Fibroblast of skin of scalp (primary cell): ENCODE results near the gene ZC3H7B.
"Not testable (repeated sequence)": the region's sequence is repeated elsewhere in the genome, so short reads cannot be mapped to it uniquely, and the experiment has no call there.

ENCODE experiments used
- DNase-seq: peaks from one replicate; pipeline ENCODE4 v3.0.0-alpha.2; 2013

ZC3H7B gene

DNA sequence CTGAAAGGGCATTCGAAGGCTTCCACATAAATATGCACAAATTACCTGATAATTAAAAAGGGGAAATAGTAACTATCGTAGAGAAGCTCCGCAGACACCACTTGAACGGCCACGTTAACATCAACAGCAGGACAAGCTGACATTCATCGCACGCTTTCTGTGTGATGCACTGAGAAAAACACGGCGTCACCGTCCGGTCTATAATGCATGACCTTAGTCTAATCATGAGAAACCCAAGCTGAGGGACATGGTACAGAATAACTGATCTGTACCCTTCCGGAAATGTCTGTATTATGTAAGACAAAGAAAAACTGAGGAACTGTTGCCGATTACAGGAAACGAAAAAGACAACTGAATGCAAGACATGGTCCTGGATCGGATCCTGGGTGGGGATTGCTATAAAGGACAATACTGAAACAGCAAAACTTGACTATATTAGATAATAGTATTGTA, 14.7 kb upstream of the ZC3H7B start:
- peak; percentile 22 for DNase-seq

- peak; percentile 64 for DNase-seq
Measured at GRCh38 chr22:41288245-41288946, 12.9 kb upstream of the ZC3H7B start.

DNA sequence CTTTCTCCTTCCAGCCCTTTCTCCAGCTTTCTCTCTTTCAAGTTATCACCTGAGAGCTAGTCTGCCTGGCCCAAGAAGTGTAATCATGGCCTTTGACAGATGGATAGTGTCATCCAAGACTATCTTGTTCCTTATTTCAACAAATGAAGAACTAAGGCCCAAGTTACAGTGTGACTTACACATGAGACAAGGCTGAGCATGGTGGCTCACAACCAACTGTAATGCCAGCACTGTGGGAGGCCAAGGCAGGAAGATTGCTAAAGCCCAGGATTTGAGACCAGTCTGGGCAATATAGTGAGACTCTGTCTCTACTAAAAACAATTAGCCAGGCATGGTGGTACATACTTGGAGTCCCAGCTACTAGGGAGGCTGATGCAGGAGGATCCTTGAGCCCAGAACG, 11.7 kb upstream of the ZC3H7B start:
- peak; percentile 43 for DNase-seq

DNA sequence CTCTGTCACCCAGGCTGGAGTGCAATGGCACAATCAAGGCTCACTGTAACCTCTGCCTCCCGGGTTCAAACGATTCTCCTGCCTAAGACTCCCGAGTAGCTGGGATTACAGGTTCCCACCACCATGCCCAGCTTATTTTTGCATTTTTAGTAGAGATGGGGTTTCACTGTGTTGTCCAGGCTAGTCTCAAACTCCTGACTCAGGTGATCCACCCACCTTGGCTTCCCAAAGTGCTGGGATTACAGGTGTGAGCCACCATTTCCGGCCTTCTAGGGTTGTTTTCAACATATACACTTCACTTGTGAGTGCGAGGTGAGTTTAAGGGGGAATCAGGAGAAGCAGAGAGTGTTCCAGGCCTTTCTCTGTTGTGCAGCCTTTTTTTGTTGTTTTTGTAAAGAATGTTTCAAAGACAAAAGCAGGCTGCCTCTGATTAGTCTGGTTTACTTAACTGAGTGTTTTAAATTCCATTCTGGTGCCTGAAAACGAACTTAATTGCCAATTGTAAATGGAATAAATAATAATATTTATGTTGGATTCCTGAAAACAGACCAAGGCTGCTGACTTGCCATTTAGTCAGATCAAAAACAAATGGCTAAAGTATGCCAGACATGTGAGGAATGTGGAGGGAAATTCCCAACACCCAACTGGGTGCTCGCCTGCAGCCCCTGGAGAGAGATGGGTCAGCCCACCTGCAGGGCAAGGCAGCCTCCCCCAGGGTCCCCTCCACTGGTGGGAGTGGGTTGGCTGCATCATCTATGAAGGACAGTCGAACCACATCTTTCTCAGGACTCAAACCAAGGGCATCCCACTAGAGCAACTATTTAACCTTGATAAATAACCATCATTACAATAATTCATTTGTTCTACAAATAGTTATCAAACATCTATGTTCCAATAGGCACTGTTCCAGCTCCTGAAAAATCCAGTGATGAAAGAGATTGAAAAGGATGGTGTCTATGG, 10.8 kb upstream of the ZC3H7B start:
- DNase-seq: peak; percentile 93

DNA sequence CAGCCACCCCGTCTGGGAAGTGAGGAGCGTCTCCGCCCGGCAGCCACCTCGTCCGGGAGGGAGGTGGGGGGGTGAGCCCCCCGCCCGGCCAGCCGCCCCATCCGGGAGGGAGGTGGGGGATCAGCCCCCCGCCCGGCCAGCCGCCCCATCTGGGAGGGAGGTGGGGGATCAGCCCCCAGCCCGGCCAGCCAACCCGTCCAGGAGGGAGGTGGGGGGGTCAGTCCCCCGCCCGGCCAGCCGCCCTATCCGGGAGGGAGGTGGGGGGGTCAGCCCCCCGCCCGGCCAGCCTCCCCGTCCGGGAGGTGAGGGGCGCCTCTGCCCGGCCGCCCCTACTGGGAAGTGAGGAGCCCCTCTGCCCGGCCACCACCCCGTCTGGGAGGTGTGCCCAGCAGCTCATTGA, 6.5 kb upstream of the ZC3H7B start:
- not testable (repeated sequence) for DNase-seq

DNA sequence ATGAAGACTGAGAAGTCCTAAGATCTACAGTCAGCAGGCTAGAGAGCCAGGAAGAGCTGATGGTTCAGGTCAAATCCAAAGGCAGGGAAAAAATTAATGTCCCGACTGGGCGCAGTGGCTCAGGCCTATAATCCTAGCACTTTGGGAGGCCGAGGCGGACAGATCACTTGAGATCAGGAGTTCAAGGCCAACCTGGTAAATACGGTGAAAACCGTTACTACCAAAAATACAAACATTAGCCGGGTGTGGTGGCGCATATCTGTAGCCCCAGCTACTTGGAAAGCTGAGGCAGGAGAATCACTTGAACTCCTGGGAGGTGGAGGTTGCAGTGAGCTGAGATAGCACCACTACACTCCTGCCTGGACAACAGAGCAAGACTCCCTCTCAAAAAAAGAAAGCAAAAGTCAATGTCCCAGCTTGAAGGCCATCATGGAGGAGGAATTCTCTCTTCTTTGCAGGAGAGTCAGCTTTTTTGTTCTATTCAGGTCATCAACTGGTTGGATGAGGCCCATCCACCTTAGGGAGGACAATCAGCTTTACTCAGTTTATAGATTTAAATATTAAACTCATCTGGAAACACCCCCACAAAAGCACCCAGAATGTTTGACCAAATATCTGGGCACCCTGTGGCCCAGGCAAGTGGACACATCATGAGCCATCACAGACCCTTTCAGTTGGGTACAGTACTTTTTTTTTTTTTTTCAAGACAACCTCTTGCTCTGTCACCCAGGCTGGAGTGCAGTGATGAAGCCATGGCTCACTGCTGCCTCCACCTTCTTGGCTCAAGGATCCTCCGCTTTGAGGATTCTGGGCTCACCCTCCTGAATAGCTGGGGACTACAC, 4.3 kb upstream of the ZC3H7B start:
- no peak for DNase-seq

- DNase-seq: no peak
Measured at GRCh38 chr22:41300661-41301060, 664 bp upstream of the ZC3H7B start.

- DNase-seq: peak; percentile 23
Measured at GRCh38 chr22:41302021-41302767, 869 bp downstream of the ZC3H7B start.

DNA sequence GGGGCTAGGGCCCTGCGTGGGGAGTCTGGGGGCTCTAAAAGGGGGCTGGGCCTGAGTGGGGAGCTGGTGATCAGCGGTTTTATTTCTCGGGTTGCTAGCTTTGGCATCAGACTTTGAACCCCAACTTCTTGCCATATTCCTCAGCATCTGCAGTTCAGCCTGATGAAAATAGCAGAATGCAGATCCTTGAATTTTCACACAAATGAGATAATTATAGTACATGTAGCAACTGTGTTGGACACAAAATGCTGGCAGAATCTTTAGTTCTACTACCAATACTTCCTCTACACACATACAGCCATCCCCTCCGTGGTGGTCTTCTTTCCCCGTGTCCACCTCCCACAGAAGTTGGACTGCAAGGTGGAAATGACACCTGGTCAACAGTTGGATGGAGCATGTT, 1.5 kb downstream of the ZC3H7B start:
- no peak for DNase-seq

- DNase-seq: peak; percentile 69
Measured at GRCh38 chr22:41305646-41306045, 4.3 kb downstream of the ZC3H7B start.

GRCh38 chr22:41308054-41308453, 6.7 kb downstream of the ZC3H7B start:
- peak; percentile 88 for DNase-seq

DNA sequence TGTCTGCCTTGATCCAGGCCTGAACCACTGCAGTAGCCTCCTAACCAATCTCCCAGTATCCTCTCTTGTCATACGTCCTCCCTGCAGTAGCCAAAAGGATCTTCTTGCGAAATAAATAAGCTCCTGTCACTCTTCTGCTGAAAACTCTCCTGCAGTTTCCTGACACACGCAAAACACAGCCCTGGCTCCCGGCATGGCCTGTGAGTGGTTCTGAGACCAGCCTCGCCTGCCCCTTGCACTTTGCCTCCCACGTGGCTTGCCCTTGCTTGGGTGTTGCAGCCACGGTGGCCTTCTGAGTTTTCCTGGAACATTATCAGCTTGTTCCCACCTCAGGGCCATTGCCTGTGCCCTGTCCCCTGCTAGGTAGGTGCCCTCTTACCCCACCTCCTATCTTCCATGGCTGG, 7.2 kb downstream of the ZC3H7B start:
- no peak for DNase-seq

DNA sequence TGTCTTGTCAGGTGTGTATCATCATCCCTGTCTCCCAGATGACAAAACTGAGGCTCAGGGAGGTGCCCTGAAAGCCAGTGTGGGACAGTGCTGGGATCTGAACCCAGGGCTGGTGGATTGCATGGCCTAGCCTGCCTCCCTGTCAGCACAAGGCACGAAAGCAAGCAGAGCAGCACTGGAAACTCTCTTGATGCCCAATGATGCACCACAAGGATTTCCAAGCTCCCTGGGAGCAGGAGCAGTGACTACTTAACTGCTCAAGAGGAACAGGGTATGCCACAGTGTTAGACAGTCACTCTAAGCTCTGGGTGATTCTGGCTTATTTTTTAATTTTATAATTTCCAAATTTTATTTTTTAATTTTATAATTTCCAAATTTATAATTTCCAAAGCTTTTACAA, 9.0 kb downstream of the ZC3H7B start:
- no peak for DNase-seq

DNA sequence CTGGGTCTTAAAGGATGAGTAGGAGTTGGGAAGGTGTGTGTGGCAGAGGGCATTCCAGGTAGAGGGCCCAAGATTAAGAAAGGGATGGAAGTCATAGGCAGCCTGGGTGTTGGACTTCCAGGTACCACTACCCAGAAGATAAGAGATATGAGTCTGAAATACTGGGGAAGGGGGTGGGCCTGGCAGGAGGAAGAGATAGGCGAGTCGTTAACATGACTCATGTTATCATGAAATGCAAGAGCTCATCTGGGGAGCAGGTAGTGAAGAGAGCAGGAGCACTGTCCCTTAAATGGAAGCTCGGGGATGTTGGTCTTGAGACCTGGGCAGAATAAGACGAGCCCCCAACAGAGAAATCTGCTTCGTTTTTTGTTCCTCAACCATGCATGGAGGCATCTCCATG, 10.2 kb downstream of the ZC3H7B start:
- no peak for DNase-seq

DNA sequence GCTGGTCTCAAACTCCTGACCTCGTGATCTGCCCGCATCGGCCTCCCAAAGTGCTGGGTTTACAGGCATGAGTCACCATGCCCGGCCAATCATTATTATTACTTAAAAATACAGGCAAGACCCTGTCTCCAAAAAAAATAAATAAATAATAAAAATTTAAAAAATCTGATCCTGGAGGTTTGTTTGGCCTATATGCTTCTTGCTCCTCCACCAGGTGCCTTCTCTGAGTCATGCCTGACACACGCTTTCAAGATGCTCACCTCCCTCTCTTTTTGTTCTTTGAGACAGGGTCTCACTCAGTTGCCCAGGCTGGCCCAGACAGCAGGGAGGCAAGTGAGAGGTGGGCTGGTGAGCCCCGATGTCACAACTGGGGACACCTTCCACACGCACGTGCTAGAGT, 13.5 kb downstream of the ZC3H7B start:
- DNase-seq: no peak

GRCh38 chr22:41315586-41315985, 14.3 kb downstream of the ZC3H7B start:
- DNase-seq: no peak

GRCh38 chr22:41320416-41321240, 19.3 kb downstream of the ZC3H7B start:
- DNase-seq: no peak

DNA sequence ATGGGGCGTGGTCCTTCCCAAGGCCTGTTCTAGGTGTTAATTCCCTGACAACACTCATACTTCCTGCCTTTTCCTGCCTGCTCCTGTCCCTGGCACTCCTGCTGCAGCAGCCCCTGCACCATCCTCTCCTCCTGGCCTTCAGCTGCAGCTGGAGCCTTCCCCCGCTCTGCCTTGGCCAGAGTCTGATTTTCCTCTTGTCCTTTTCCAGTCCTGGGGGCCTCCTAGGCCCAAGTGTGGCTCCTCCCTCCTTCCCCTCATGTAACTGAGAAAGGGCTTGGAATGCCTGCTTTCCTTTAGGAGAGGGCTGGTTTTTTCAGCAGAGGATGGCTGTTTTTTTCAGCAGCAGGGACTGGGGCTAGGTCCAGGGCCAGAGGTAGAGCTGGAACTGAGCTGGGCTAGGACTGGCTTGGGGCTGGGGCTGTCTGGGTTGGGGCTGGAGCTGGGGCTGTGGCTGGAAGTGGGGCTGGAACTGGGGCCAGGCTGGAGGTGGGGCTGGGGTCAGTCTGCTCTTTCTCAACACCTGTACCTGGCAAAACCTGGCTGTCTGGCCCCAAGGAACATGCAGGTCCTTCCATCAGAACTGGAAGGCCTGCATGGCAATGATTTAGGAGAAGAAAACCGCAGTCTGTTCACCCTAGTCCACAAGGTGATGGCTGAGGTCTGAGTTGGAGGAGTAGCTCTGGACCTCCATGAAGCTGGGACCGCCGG, 23.6 kb downstream of the ZC3H7B start:
- DNase-seq: no peak

DNA sequence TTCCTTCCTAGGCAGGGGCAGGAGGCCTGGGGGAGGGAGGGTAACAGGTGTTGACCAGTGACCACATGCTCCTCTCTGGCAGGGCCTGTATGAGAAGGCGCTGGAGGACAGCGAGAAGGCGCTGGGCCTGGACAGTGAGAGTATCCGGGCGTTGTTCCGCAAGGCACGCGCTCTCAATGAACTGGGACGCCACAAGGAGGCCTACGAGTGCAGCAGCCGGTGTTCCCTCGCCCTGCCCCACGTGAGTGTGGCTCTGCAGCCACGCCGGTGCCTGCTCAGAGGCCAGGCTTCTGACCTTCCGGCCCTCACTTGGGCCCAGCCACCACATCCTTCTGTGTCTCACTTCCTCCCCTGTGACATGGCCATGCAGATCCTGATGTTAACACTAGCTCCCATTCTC, 25.8 kb downstream of the ZC3H7B start:
- DNase-seq: no peak

DNA sequence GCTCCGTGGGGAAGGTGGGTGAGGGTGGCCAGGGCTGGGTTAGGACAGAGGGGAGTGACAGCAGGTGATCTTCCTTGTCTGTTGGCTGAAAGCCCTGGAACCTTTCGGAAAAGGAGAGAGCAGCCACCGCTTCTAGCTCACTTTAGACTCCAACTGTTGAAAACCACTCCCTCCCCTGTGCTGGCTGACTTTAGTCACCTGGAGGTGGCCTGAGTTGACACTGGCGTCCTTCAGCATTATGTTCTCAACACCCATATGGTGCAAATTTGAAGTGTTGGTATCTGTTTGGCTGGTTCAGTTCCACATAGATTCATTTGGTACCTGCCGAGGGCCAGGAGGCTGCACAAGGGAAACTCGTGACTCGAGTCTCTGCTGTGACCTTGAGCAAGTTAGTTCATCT, 28.8 kb downstream of the ZC3H7B start:
- no peak for DNase-seq
